NCI-H345 (cell line): ENCODE measurements around the gene AUTS2.

ENCODE experiments used
- DNase-seq: peaks from one replicate; lab custom pipeline; 2025; lab: John Stamatoyannopoulos, UW

Gene AUTS2

GRCh38 chr7:70068531-70068930, 470.3 kb downstream of the AUTS2 start:
- no peak for DNase-seq

GRCh38 chr7:70069977-70070376, 471.7 kb downstream of the AUTS2 start:
- DNase-seq = no peak

DNA sequence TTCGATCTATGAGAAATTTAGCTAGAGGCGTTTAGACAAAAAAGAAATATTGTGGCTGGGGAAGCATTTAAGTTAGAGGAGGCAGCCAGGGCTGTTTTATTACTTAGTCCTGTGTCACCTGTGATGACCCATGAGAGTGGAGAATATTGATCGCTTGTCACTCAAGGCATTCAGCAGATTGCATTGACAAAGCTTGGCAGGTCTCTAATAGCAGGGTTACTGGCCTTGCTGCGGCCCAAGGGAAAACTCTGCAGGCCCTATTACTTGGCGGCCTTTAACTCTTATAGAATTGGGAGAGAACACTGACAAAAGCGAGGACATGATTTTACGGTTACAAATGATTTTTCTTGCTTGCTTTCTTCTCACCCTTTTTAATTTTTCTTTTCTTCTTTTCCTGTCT, 473.5 kb downstream of the AUTS2 start:
- DNase-seq = no peak

- DNase-seq = peak; percentile 36
Observed at GRCh38 chr7:70072220-70072619, 473.9 kb downstream of the AUTS2 start.

- DNase-seq = no peak
Observed at GRCh38 chr7:70076325-70076724, 478.1 kb downstream of the AUTS2 start.

DNA sequence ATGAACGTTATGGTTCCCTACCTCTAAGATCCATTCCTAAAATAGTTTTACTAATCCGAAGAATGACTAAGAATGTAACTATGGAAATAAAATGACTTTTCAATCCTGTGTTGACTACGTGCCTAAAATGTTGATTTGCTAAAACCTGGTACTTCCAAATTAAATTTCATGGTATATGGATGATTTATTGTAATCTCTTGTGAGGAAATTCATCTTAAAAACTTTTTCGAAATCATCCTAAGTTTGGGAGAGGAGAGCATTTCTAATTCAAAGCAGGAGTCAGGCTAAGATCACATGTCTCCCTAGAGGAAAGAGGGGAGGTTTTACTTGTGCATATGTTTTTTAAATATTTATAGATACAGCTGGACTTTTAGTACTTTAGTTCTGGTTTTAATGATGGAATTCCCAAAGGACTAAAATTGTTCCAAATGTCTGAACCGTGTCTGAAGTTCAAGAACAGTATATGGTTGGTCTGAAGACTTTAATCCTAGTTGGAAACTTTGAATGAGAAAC, 483.9 kb downstream of the AUTS2 start:
- DNase-seq = no peak

GRCh38 chr7:70091362-70091761, 493.1 kb downstream of the AUTS2 start:
- no peak for DNase-seq

GRCh38 chr7:70092314-70093204, 494.3 kb downstream of the AUTS2 start:
- peak; percentile 64 for DNase-seq

GRCh38 chr7:70093205-70093904, 495.1 kb downstream of the AUTS2 start:
- DNase-seq = peak; percentile 75

- DNase-seq = no peak
Observed at GRCh38 chr7:70094831-70095230, 496.6 kb downstream of the AUTS2 start.

DNA sequence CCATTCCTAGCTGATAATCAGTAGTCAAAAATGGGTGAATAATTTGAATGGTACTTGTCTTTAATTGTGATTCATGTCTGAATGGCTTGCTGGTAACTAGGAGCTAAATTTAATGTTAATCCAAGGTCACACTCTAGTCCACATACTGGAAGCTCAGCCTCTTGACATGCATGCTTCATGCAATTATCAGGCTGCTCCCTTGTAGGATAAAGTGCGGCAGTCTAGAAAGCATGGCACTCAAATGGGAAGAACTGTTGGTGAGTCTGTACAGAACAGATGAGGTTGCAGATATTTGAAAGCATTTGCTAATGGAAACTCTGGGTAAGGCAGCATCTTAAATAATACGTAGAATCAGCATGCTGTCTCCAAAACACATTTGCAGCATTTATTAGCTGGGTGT, 499.4 kb downstream of the AUTS2 start:
- no peak for DNase-seq

- no peak for DNase-seq
Observed at GRCh38 chr7:70098133-70098561, 499.9 kb downstream of the AUTS2 start.

DNA sequence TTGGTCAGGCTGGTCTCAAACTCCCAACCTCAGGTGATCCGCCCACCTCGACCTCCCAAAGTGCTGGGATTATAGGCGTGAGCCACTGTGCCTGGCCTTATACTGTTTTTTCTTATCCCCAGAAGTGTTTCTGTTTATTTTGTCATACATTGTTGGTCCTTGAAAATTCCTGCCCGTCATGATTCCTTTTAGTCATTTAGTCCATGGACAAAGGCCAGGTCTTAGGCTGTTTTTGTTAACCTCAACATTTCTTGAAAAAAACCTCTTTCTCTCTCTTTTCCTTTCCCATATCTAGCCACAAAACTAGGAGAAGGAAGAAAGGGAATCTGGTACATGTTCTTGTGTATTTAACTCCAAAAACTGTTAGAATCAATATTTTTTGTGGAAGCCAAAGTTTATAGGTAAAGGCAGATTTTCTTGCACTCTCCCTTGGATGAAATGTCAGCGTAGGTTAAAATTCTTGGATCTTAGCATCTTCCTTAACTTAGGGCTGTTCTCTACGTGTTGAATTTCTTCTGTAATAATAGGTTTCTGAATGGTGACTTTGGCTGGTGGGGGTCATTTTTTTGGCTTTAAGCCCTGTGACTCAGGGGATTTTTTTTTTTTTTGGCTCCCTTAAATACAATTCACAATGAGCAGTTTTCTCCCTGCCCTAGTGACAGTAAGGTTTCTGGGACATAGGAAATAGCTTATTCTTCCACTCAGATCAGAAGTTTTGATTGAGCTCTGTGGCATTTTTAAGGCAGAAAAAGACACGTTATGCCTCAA, 500.8 kb downstream of the AUTS2 start:
- no peak for DNase-seq

GRCh38 chr7:70104243-70104642, 506.0 kb downstream of the AUTS2 start:
- DNase-seq = no peak

GRCh38 chr7:70113078-70113477, 514.8 kb downstream of the AUTS2 start:
- no peak for DNase-seq

DNA sequence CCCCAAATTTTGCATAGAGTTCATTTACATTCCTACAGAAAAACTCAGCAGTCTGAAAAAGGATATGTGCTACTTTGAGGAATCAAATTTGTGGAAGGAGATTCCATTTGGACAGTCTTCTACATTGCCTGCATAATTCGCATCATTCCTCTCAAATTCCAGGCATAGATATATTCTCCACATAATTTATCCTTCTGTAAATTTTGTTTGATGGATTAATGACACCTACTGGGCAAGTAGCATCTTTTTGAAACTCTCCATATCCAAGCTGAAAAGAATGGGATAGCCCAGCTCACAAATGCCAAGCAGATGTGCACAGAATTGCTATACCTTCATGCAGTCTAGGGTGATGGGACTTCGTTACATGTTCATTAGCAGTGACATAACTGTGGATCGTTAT, 515.3 kb downstream of the AUTS2 start:
- DNase-seq = no peak

DNA sequence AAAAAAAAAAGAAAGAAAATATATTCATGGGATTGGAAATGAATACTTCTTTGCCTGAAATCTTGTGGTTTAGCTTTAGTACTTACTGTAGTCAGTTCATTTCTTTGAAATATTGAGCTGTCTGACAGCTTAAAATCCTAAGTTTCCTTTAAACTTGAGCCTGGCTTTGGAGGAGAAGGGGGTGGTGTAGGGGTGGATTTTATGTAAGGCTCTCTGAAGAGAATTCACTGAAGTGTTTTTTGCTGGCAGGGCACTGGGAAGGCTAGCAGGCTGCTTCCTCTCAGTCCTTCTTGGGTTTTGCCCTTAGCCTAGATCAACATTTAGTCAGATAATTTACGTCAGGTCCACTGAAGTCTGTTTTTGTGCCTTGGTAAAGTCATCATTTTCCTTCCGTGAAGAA, 516.5 kb downstream of the AUTS2 start:
- DNase-seq = no peak

GRCh38 chr7:70116244-70116643, 518.0 kb downstream of the AUTS2 start:
- DNase-seq = no peak

- DNase-seq = no peak
Observed at GRCh38 chr7:70116867-70117266, 518.6 kb downstream of the AUTS2 start.

DNA sequence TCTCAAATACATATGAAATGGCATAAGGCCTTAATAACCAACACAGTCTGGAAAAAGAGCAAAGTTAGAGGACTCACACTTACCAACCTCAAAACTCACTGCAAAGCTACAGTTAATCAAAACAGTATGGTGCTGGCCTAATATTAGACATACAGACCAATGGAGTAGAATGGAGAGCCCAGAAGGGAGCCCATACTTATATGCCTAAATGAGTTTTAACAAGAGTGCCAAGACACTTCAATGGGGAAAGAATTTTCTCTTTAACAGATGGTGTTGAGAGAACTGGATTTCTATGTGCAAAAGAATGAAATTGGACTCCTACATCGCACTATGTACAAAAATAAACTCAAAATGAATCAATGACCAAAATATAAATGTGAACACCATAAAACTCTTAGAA, 522.6 kb downstream of the AUTS2 start:
- no peak for DNase-seq

DNA sequence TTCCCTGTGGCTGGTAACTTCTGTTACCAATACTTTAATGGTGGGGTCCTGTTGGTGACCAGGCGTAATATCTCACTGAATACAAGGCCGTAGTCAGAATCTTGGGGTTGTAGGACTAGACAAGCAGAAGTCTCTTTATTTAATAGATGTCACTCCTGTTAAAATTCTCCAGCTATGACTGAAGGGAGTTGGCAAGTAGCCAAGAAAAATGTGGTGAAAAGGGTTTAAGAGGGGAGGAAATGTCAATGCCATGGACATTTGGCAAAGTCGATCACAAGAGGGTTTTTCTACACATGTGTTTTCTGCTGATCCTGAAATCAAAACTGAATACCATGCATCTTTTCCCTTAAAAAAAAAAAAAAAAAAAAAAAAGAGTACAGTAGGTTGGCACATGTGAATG, 533.5 kb downstream of the AUTS2 start:
- peak; percentile 58 for DNase-seq

- DNase-seq = peak; percentile 16
Observed at GRCh38 chr7:70132226-70132851, 534.1 kb downstream of the AUTS2 start.
